Measurements from ENCODE around the gene ZNF141.
"Not testable (repeated sequence)": the region's sequence is repeated elsewhere in the genome, so short reads cannot be mapped to it uniquely, and the experiment has no call there.

The ZNF141 gene

DNA sequence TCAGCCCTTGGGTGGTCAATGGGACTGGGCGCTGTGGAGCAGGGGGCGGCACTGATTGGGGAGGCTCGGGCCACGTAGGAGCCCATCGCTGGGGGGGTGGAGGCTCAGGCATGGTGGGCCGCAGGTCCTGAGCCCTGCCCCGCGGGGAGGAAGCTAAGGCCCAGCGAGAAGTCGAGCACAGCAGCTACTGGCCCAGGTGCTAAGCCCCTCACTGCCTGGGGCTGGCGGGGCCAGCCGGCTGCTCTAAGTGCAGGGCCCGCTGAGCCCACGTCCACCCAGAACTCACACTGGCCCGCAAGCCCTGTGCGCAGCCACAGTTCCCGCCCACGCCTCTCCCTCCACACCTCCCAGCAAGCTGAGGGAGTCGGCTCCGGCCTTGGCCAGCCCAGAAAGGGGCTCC lies 66.4 kb downstream of the ZNF141 start:
- Histone ChIP-seq H3K79me2 (ENCODE audit: insufficient read depth, low read depth) (no peaks in the 10 kb centered on the region), H3K4me1 (ENCODE audit: low read depth, poor library complexity, severe bottlenecking) (no peaks in the 10 kb centered on the region), H4K20me1 (ENCODE audit: insufficient read depth) (no peaks in the 10 kb centered on the region)

DNA sequence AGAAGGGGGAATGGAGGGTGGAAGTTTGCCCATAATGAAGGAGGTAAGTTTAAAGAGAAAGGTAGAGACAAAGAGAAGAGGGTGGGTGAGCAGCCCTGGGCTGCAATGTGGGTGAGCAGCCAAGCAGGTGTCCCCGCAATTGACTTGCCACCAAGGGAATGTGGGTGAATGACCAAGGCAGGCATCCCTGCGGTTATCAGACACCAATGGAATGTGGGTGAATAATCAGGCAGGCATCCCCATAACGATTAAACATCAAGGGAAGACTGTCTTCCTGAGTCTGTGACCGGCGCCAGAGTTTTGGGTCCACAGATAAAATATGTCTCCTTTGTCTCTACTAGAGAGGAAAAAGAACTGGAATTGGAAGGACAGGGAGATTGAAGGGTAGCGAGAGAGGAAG lies 70.7 kb downstream of the ZNF141 start:
- not testable (repeated sequence) for H3K4me3 ChIP-seq (IDR thresholded peaks at IDR 0.05; ENCODE audit: insufficient read depth, low read depth, low read length); H3K9ac ChIP-seq; H3K27me3 ChIP-seq (ENCODE audit: insufficient read depth, low read depth); H3K4me2 ChIP-seq; H4K20me1 ChIP-seq (ENCODE audit: insufficient read depth); H3K4me1 ChIP-seq (ENCODE audit: low read depth, poor library complexity, severe bottlenecking); H3K36me3 ChIP-seq (ENCODE audit: insufficient read depth); H3K27ac ChIP-seq; H2AFZ ChIP-seq (ENCODE audit: low read depth); H3K79me2 ChIP-seq (ENCODE audit: insufficient read depth, low read depth)

More for the DNA sequence above, 66.4 kb downstream of the ZNF141 start:
- Histone ChIP-seq H3K4me3 (IDR thresholded peaks at IDR 0.05; ENCODE audit: insufficient read depth, low read depth, low read length) (no peak overlapping the region), H3K4me2 (no peak overlapping the region), H2AFZ (ENCODE audit: low read depth) (no peak overlapping the region), H3K27me3 (ENCODE audit: insufficient read depth, low read depth) (no peaks in the 10 kb centered on the region), H3K36me3 (ENCODE audit: insufficient read depth) (no peaks in the 10 kb centered on the region), H3K27ac (no peak overlapping the region), H3K9ac (no peak overlapping the region)
- TF ChIP-seq CTCF (conservative IDR thresholded peaks at IDR 0.05; ENCODE audit: low read depth, low read length): no peak

DNA sequence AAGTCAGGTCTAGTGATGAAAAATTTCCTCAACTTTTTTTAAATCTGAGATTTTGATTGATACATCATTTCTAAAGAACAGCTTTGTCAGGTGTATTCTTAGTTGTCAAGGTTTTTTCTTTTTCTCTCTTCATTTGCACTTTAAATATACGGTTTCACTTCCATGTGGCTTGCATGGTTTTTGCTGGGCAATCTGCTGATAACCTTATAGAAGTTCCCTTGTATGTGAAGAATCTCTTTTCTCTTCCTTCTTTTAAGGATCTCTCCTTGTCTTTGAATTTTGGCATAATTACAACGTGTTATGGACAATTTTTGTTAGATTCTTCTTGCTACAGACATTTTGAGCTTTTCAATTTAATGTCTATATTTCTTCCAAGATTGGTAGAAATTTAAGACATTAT lies 85.0 kb downstream of the ZNF141 start:
- H3K27ac ChIP-seq: no peak overlapping the region
- H3K4me2 ChIP-seq: no peak overlapping the region
- no peaks in the 10 kb centered on the region for H4K20me1 ChIP-seq (ENCODE audit: insufficient read depth)
- H3K79me2 ChIP-seq (ENCODE audit: insufficient read depth, low read depth): no peaks in the 10 kb centered on the region
- no peak overlapping the region for H2AFZ ChIP-seq (ENCODE audit: low read depth)
- no peak for TF ChIP-seq CTCF (conservative IDR thresholded peaks at IDR 0.05; ENCODE audit: low read depth, low read length)
- no peaks in the 10 kb centered on the region for H3K27me3 ChIP-seq (ENCODE audit: insufficient read depth, low read depth)
- H3K9ac ChIP-seq: no peak overlapping the region
- no peak overlapping the region for H3K4me3 ChIP-seq (IDR thresholded peaks at IDR 0.05; ENCODE audit: insufficient read depth, low read depth, low read length)
- H3K36me3 ChIP-seq (ENCODE audit: insufficient read depth): no peaks in the 10 kb centered on the region
- no peaks in the 10 kb centered on the region for H3K4me1 ChIP-seq (ENCODE audit: low read depth, poor library complexity, severe bottlenecking)
